HEK293 (cell line): ENCODE measurements around the gene GALNT10.

Experiments used
- CTCF ChIA-PET: fragments of 350-600 bp; formaldehyde crosslinking; extraction: SDS; loops from one replicate; lab custom pipeline; 2021; ENCODE audit warnings: antibody characterized with exemption; lab: Yijun Ruan, JAX
- POLR2A ChIA-PET: fragments of 300-600 bp; formaldehyde crosslinking; extraction: SDS; loops from one replicate; lab custom pipeline; 2020; ENCODE audit warnings: antibody characterized with exemption, inconsistent platforms; lab: Yijun Ruan, JAX
- H3K27ac ChIP-seq: fragments of 200-500 bp; sonication (Bioruptor generic); 2 replicates; pipeline ENCODE4 v1.5.1; 2014; ENCODE audit warnings: low read depth, low read length, control low read depth, inconsistent platforms; ENCODE audit errors: extremely low read depth
- H3K36me3 ChIP-seq, 2 experiments: fragments of 200-500 bp in 1 of 2; sonication (Bioruptor generic) in 1 of 2; 1 replicate in 1 of 2; 2 replicates in 1 of 2; pipeline ENCODE4 v1.5.1; 2014 to 2017; ENCODE audit warnings: inconsistent platforms in 2 of 2, low read length in 2 of 2; ENCODE audit not compliant: control insufficient read depth in 2 of 2, insufficient read depth in 1 of 2
- H3K4me1 ChIP-seq: fragments of 200-500 bp; sonication (Bioruptor generic); 2 replicates; pipeline ENCODE4 v1.5.1; 2014; ENCODE audit warnings: mild to moderate bottlenecking, low read length, inconsistent platforms; ENCODE audit not compliant: control insufficient read depth, insufficient read depth
- H3K4me3 ChIP-seq: 2 replicates; pipeline ENCODE4 v1.5.1; 2011; ENCODE audit warnings: low read depth, mild to moderate bottlenecking, control low read depth, low read length, moderate library complexity
- H3K9me3 ChIP-seq: fragments of 200-500 bp; sonication (Bioruptor generic); 2 replicates; pipeline ENCODE4 v1.5.1; 2014; ENCODE audit warnings: low read depth, low read length, inconsistent platforms; ENCODE audit not compliant: control insufficient read depth, insufficient read depth
- HOXA7 ChIP-seq: sonication (generic); formaldehyde crosslinking; IDR thresholded peaks from 2 replicates; pipeline ENCODE4 v1.8.1; 2022; ENCODE audit warnings: missing genetic modification reagents, borderline replicate concordance
- PRDM2 ChIP-seq: fragments of 450-650 bp; formaldehyde crosslinking; IDR thresholded peaks from 2 replicates; pipeline ENCODE4 v1.5.1; 2016; ENCODE audit warnings: missing biosample characterization, missing genetic modification characterization, borderline replicate concordance
- TCF7L2 ChIP-seq: IDR thresholded peaks from 2 replicates; pipeline ENCODE4 v1.6.1; 2011; ENCODE audit warnings: low read depth, mild to moderate bottlenecking, inconsistent platforms, low read length, moderate library complexity, borderline replicate concordance
- ZBTB11 ChIP-seq: fragments of 450-650 bp; formaldehyde crosslinking; conservative IDR thresholded peaks from 2 replicates; pipeline ENCODE4 v1.5.1; 2016; ENCODE audit warnings: low read depth, missing biosample characterization, missing genetic modification characterization
- ZBTB21 ChIP-seq: fragments of 450-650 bp; formaldehyde crosslinking; IDR thresholded peaks from 2 replicates; pipeline ENCODE4 v1.5.1; 2017; ENCODE audit warnings: missing biosample characterization, missing genetic modification characterization
- ZFHX2 ChIP-seq: fragments of 450-650 bp; formaldehyde crosslinking; conservative IDR thresholded peaks from 2 replicates; pipeline ENCODE4 v1.5.1; 2016; ENCODE audit warnings: missing biosample characterization, missing genetic modification characterization
- ZFP3 ChIP-seq: fragments of 450-650 bp; formaldehyde crosslinking; IDR thresholded peaks from 2 replicates; pipeline ENCODE4 v1.5.1; 2016; ENCODE audit warnings: low read depth, missing biosample characterization, missing genetic modification characterization
- ZNF121 ChIP-seq: fragments of 450-650 bp; formaldehyde crosslinking; IDR thresholded peaks from 2 replicates; pipeline ENCODE4 v1.5.1; 2016; ENCODE audit warnings: missing biosample characterization, missing genetic modification characterization
- ZNF18 ChIP-seq: fragments of 450-650 bp; formaldehyde crosslinking; IDR thresholded peaks from 2 replicates; pipeline ENCODE4 v1.5.1; 2016; ENCODE audit warnings: missing biosample characterization, missing genetic modification characterization
- ZNF549 ChIP-seq: fragments of 450-650 bp; IDR thresholded peaks from 2 replicates; pipeline ENCODE4 v1.5.1; 2018; ENCODE audit warnings: missing biosample characterization, missing genetic modification characterization, mild to moderate bottlenecking, inconsistent platforms, moderate library complexity
- ZNF558 ChIP-seq: fragments of 450-650 bp; formaldehyde crosslinking; IDR thresholded peaks from 2 replicates; pipeline ENCODE4 v1.5.1; 2016; ENCODE audit warnings: missing biosample characterization, missing genetic modification characterization
- ZNF561 ChIP-seq: fragments of 450-650 bp; IDR thresholded peaks from 2 replicates; pipeline ENCODE4 v1.5.1; 2018; ENCODE audit warnings: missing biosample characterization, missing genetic modification characterization, borderline replicate concordance
- ZNF677 ChIP-seq: fragments of 450-650 bp; IDR thresholded peaks from 2 replicates; pipeline ENCODE4 v1.5.0; 2018; ENCODE audit warnings: missing biosample characterization, mild to moderate bottlenecking, missing genetic modification characterization, moderate library complexity
- ZSCAN5A ChIP-seq: fragments of 450-650 bp; formaldehyde crosslinking; IDR thresholded peaks from 2 replicates; pipeline ENCODE4 v1.5.1; 2016; ENCODE audit warnings: missing biosample characterization, missing genetic modification characterization

GALNT10 gene

GRCh38 chr5:154271466-154271865 lies 80.9 kb downstream of the GALNT10 start (continued):
- TF ChIP-seq ZFP3 (tag by site-specific recombination) (no peak), ZNF18 (no peak), ZBTB21 (tag by site-specific recombination) (no peak), ZBTB11 (tag by site-specific recombination) (no peak), ZNF558 (tag by site-specific recombination) (no peak), ZNF677 (no peak), ZNF561 (tag by site-specific recombination) (no peak)

GRCh38 chr5:154271936-154272514 lies 81.5 kb downstream of the GALNT10 start:
- CTCF ChIA-PET: interaction anchor here (0.5 kb wide), 1 partner anchor 1151 kb away, joined by 5 read pairs; no protein-coding TSS in a partner anchor
- POLR2A ChIA-PET: no interaction called here
- Histone ChIP-seq H3K27ac (no peak overlapping the region), H3K4me3 (no peak overlapping the region), H3K36me3 (no peaks in the 10 kb centered on the region), H3K9me3 (no peaks in the 10 kb centered on the region), H3K4me1 (no peaks in the 10 kb centered on the region; the same call in 1 of the 2 replicates)
- no peak for TF ChIP-seq ZSCAN5A (tag by site-specific recombination)
- TF ChIP-seq ZNF549 (tag by site-specific recombination): no peak
- TF ChIP-seq ZFHX2 (tag by site-specific recombination): no peak
- no peak for TF ChIP-seq ZNF558 (tag by site-specific recombination)
- TF ChIP-seq HOXA7 (CRISPR knock-in tag): no peak
- no peak for TF ChIP-seq TCF7L2
- TF ChIP-seq ZNF121 (tag by site-specific recombination): no peak
- TF ChIP-seq PRDM2: no peak
- TF ChIP-seq ZNF561 (tag by site-specific recombination): no peak
